Measurements from ENCODE around the gene RCAN1. TPM values are rescaled to one million over a fixed set of nuclear protein-coding genes. Genes with fewer than 3 reads are reported as not detected.
A peak's percentile ranks its signal among the peaks of the same experiment; 100 is the strongest.

The RCAN1 gene
- total and polyA plus RNA-seq, 2 of the 8 experiments (the other 6 are each of a cell fraction or from before 2014, with no cell fraction given) = 1.7 to 6.4 TPM

GRCh38 chr21:34593954-34594531, 20.9 kb downstream of the RCAN1 start:
- Histone ChIP-seq H3K56ac (replicated peaks; ENCODE audit: insufficient read length, low read depth, low read length) (no peak overlapping the region), H3K9ac (replicated peaks in 1 of 4; ENCODE audit: extremely low read depth in 1 of 4, low read depth in 3 of 4, low read length in 3 of 4) (no peak overlapping the region)
- CTCF ChIA-PET (ENCODE audit: partially characterized antibody) = interaction anchor here (2.1 to 5.4 kb wide), 3 partner anchors 9 to 84 kb away, joined by 9 to 36 read pairs (median 10); no protein-coding TSS in a partner anchor

More at GRCh38 chr21:34593954-34594531, 20.9 kb downstream of the RCAN1 start:
- no peak overlapping the region for H2BK20ac ChIP-seq (ENCODE audit: low read length)
- H2BK12ac ChIP-seq (ENCODE audit: low read depth, low read length) = no peak overlapping the region
- peak in 1 of 2 experiments; percentile 8 for DNase-seq (ENCODE audit: low read depth in 1 of 2, low spot score in 2 of 2)
- H3K23me2 ChIP-seq (ENCODE audit: low read depth, low read length) = no peaks in the 10 kb centered on the region
- POLR2A ChIA-PET (ENCODE audit: partially characterized antibody) = no interaction called here
- 89% methylated on average over 12 of the region's 12 CpGs; no CpG with 5 or more reads in 1 of the 2 experiments for WGBS, 2 experiments (ENCODE audit: extremely low coverage in 1 of 2, insufficient coverage in 1 of 2, insufficient read length in 1 of 2, insufficient replicate concordance in 2 of 2, low coverage in 1 of 2, low lambda C conversion rate in 2 of 2, missing lambda C conversion rate in 1 of 2)
- H2BK5ac ChIP-seq (ENCODE audit: low read depth, low read length) = no peak overlapping the region; the same call in 1 of the 2 replicates
- H3K4ac ChIP-seq (replicated peaks; ENCODE audit: insufficient read length, low read depth, low read length) = no peak overlapping the region
- H4K8ac ChIP-seq (ENCODE audit: extremely low read depth, insufficient read depth, low read length) = no peak overlapping the region
- H3K79me1 ChIP-seq (ENCODE audit: low read depth, low read length) = no peaks in the 10 kb centered on the region
- no peak overlapping the region for H3K23ac ChIP-seq (ENCODE audit: insufficient read length)
- no peak overlapping the region for H3K18ac ChIP-seq (ENCODE audit: extremely low read depth, low read length)
- no peak overlapping the region for H3K4me3 ChIP-seq (ENCODE audit: extremely low read depth in 1 of 4, insufficient read depth in 2 of 4, low read depth in 3 of 4, low read length in 4 of 4)
- no peak overlapping the region for H2BK15ac ChIP-seq (ENCODE audit: low read length)
- no peak overlapping the region for H2AFZ ChIP-seq (ENCODE audit: low read length)
- no peak overlapping the region for H2BK120ac ChIP-seq (replicated peaks; ENCODE audit: low read depth, low read length)
- H3K4me2 ChIP-seq (ENCODE audit: insufficient read depth in 1 of 2, low read depth in 2 of 2, low read length in 2 of 2) = no peak overlapping the region
- no peak overlapping the region for H4K5ac ChIP-seq (ENCODE audit: insufficient read length, low read depth, low read length)
- H2AK5ac ChIP-seq (ENCODE audit: low read depth, low read length) = no peak overlapping the region
- H3K27ac ChIP-seq (ENCODE audit: low read depth, low read length) = no peak overlapping the region
- no peaks in the 10 kb centered on the region for H3K79me2 ChIP-seq (ENCODE audit: control insufficient read depth in 1 of 2, insufficient read depth in 2 of 2, low read length in 2 of 2)
- no peaks in the 10 kb centered on the region for H3K4me1 ChIP-seq (replicated peaks in 1 of 4; ENCODE audit: control insufficient read depth in 3 of 4, insufficient read depth in 4 of 4, low read length in 3 of 4)
- no peaks in the 10 kb centered on the region for H3K27me3 ChIP-seq (replicated peaks in 1 of 4; ENCODE audit: control insufficient read depth in 3 of 4, extremely low read depth in 1 of 4, insufficient read depth in 3 of 4, low read length in 3 of 4)
- no peaks in the 10 kb centered on the region for H3K9me3 ChIP-seq (ENCODE audit: insufficient read depth in 2 of 2, low read depth in 1 of 2, low read length in 1 of 2)
- H4K91ac ChIP-seq (replicated peaks; ENCODE audit: insufficient read length, low read length) = no peak overlapping the region
- no peaks in the 10 kb centered on the region for H4K20me1 ChIP-seq (replicated peaks in 1 of 2; ENCODE audit: control insufficient read depth in 1 of 2, insufficient read depth in 2 of 2, low read length in 2 of 2)
- no peaks in the 10 kb centered on the region for H3K36me3 ChIP-seq (ENCODE audit: control insufficient read depth in 2 of 4, insufficient read depth in 4 of 4, low read length in 3 of 4)
- H3K14ac ChIP-seq (ENCODE audit: insufficient read length) = no peak overlapping the region
- TF ChIP-seq EGR1 (IDR thresholded peaks at IDR 0.05; ENCODE audit: borderline replicate concordance, low read depth, low read length) (no peak), RNF2 (IDR thresholded peaks at IDR 0.05; ENCODE audit: borderline replicate concordance, low read depth, low read length, missing control alignments, poor library complexity, severe bottlenecking) (no peak), BACH1 (IDR thresholded peaks at IDR 0.05; ENCODE audit: low read length) (no peak)
- no peak for FAIRE-seq
